Measurements from ENCODE around the gene PI4KA. TPM values are rescaled to one million over a fixed set of nuclear protein-coding genes. Genes with fewer than 3 reads are reported as not detected.

PI4KA gene
- total RNA-seq, 1 donor from 2014 or later, result 110 TPM

- H3K36me3 Mint-ChIP-seq, result no peaks in the 10 kb centered on the region
- H3K4me1 Mint-ChIP-seq, result peaks cover 24% of the 10 kb centered on the region
- no peaks in the 10 kb centered on the region for H3K9me3 Mint-ChIP-seq
- H3K4me3 Mint-ChIP-seq, result no peak overlapping the region
- peak overlapping the region; percentile 32 for H3K27ac Mint-ChIP-seq
- TF ChIP-seq, protein P1, sequence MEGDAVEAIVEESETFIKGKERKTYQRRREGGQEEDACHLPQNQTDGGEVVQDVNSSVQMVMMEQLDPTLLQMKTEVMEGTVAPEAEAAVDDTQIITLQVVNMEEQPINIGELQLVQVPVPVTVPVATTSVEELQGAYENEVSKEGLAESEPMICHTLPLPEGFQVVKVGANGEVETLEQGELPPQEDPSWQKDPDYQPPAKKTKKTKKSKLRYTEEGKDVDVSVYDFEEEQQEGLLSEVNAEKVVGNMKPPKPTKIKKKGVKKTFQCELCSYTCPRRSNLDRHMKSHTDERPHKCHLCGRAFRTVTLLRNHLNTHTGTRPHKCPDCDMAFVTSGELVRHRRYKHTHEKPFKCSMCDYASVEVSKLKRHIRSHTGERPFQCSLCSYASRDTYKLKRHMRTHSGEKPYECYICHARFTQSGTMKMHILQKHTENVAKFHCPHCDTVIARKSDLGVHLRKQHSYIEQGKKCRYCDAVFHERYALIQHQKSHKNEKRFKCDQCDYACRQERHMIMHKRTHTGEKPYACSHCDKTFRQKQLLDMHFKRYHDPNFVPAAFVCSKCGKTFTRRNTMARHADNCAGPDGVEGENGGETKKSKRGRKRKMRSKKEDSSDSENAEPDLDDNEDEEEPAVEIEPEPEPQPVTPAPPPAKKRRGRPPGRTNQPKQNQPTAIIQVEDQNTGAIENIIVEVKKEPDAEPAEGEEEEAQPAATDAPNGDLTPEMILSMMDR (IDR thresholded peaks at IDR 0.05; ENCODE audit: unreplicated experiment), result no peak
- DNase-seq (ENCODE audit: low spot score in 2 of 2, unreplicated experiment in 2 of 2), result no peak
- no peaks in the 10 kb centered on the region for H3K27me3 Mint-ChIP-seq (ENCODE audit: low read depth)
Measured at GRCh38 chr22:20852076-20852475, 6.5 kb downstream of the PI4KA start.

DNA sequence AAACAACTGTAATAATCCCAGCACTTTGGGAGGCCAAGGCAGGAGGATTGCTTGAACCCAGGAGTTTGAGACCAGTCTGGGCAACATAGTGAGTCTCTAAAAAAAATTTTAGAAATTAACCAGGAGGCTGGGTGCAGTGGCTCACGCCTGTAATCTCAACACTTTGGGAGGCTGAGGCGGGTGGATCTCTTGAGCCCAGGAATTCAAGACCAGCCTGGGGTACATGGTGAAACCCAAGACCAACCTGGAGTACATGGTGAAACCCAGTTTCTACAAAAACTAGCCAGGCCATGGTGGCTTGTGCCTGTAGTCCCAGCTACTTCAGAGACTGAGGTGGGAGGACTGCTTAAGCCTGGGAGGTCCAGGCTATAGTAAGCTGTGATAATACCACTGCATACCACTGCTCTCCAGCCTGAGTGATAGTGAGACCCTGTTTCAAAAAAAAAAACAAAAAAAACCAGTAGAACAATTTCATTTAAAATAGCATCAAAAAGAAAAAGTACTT lies 11.2 kb downstream of the PI4KA start:
- Mint-ChIP-seq H3K36me3 (no peaks in the 10 kb centered on the region), H3K27me3 (ENCODE audit: low read depth) (no peaks in the 10 kb centered on the region), H3K27ac (no peak overlapping the region), H3K4me3 (no peak overlapping the region), H3K9me3 (no peaks in the 10 kb centered on the region), H3K4me1 (peaks cover 10% of the 10 kb centered on the region)
- TF ChIP-seq, protein P1 (IDR thresholded peaks at IDR 0.05; ENCODE audit: unreplicated experiment), result no peak
- DNase-seq (ENCODE audit: low spot score in 2 of 2, unreplicated experiment in 2 of 2), result no peak

DNA sequence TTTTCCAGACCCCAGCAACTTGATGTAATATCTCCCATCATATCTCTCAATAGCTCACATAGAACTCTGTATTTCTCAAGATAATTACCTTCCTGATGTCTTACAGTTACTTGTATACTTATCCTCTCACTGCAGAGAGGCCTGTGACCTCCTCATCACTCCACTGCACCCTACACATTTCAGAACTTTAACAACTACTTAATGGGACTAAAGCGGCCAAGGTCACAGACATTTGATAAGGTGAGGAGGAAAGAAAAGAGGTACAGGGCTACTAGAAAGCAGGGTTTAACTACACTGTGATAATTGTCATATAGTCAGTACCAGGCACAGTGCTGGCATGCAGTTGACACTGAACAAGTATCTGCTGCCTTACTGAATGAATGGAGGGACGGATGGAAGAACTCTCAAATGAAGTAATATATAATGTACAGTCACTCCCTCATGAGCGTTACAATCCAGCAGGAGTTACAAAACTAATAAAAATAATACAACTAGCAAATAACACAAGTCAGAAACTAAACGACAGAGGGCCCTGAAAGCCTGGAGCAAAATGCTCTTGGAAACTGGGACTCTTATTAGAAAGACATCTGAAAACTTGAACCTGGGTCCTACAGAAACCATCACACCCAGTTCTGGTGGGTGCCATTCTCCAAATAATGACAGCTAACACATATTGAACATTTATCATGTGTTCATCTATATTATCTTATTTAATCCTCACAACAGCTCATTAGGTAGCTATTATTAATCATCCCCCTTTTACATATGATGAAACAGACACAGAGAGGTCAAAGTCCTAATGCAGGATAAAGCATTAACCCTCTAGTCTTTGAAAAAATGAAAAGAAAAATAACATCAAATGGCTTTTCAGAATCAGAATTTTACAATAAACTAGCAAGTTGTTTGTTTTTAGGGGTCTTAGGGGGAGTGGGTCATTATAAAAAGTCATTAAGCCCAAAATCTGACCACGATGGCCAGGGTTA lies 14.3 kb downstream of the PI4KA start:
- peaks cover 14% of the 10 kb centered on the region for H3K4me1 Mint-ChIP-seq
- TF ChIP-seq, protein P1 (IDR thresholded peaks at IDR 0.05; ENCODE audit: unreplicated experiment), result no peak
- no peaks in the 10 kb centered on the region for H3K9me3 Mint-ChIP-seq
- no peak overlapping the region for H3K4me3 Mint-ChIP-seq
- no peaks in the 10 kb centered on the region for H3K27me3 Mint-ChIP-seq (ENCODE audit: low read depth)
- no peak overlapping the region for H3K27ac Mint-ChIP-seq
- DNase-seq (ENCODE audit: low spot score in 2 of 2, unreplicated experiment in 2 of 2), result no peak
- H3K36me3 Mint-ChIP-seq, result no peaks in the 10 kb centered on the region

GRCh38 chr22:20843501-20843900 lies 15.1 kb downstream of the PI4KA start:
- peak overlapping the region; percentile 15 for H3K27ac Mint-ChIP-seq
- H3K9me3 Mint-ChIP-seq, result no peaks in the 10 kb centered on the region
- peaks cover 14% of the 10 kb centered on the region for H3K4me1 Mint-ChIP-seq
- TF ChIP-seq, protein P1 (IDR thresholded peaks at IDR 0.05; ENCODE audit: unreplicated experiment), result no peak
- H3K4me3 Mint-ChIP-seq, result no peak overlapping the region
- no peaks in the 10 kb centered on the region for H3K36me3 Mint-ChIP-seq
- DNase-seq (ENCODE audit: low spot score in 2 of 2, unreplicated experiment in 2 of 2), result no peak
- no peaks in the 10 kb centered on the region for H3K27me3 Mint-ChIP-seq (ENCODE audit: low read depth)

DNA sequence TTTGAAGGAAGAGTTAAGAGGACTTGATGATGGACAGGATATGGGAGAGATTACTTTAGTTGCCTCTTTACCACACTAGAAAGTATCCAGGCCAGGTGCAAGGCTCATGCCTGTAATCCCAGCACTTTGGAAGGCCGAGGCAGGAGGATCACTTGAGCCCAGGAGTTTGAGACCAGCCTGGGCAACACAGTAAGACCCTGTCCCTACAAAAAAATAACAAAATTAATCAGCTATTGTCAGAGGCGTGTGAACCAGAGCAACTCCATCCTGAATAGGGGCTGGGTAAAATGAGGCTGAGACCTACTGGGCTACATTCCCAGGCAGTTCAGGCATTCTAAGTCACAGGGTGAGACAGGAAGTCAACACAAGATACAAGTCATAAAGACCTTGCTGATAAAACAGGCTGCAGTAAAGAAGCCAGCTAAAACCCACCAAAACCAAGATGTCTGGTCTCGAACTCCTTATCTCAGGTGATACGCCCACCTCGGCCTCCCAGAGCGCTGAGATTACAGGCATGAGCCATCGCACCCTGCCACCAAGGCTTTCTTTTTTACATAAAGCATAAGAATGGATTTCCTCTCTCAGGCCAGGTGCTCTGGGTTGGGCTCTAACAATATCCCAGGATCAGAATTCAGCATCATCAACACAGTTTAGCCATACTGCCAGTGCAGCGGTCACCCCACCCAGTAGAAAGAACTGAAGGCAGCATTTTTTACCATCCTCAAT lies 17.8 kb downstream of the PI4KA start:
- H3K36me3 Mint-ChIP-seq, result no peaks in the 10 kb centered on the region
- no peak overlapping the region for H3K27ac Mint-ChIP-seq
- TF ChIP-seq, protein P1 (IDR thresholded peaks at IDR 0.05; ENCODE audit: unreplicated experiment), result no peak
- DNase-seq (ENCODE audit: low spot score in 2 of 2, unreplicated experiment in 2 of 2), result no peak
- no peaks in the 10 kb centered on the region for H3K27me3 Mint-ChIP-seq (ENCODE audit: low read depth)
- H3K4me3 Mint-ChIP-seq, result no peak overlapping the region
- peaks cover 14% of the 10 kb centered on the region for H3K4me1 Mint-ChIP-seq
- H3K9me3 Mint-ChIP-seq, result no peaks in the 10 kb centered on the region

All from mesothelial cell of epicardium (in vitro differentiated cells).